HG02970 (cell line): Measurements from ENCODE around the gene JDP2.

Experiments used
- ATAC-seq: cut with Tn5 transposase; IDR thresholded peaks from one replicate; pipeline ENCODE4 v1.9.1; 2021; ENCODE audit warnings: mild to moderate bottlenecking, moderate library complexity, moderate number of reproducible peaks; ENCODE audit not compliant: unreplicated experiment, low FRiP score

Gene JDP2

GRCh38 chr14:75504411-75504810, 76.6 kb downstream of the JDP2 start:
- no peak for ATAC-seq

GRCh38 chr14:75506930-75507329, 79.1 kb downstream of the JDP2 start:
- no peak for ATAC-seq

GRCh38 chr14:75510547-75510946, 82.7 kb downstream of the JDP2 start:
- ATAC-seq = no peak

- no peak for ATAC-seq
Observed at GRCh38 chr14:75511201-75511600, 83.4 kb downstream of the JDP2 start.

GRCh38 chr14:75513911-75514672, 86.3 kb downstream of the JDP2 start:
- peak; percentile 42 for ATAC-seq

- peak; percentile 43 for ATAC-seq
Observed at GRCh38 chr14:75514673-75515628, 87.1 kb downstream of the JDP2 start.

GRCh38 chr14:75515629-75515996, 87.8 kb downstream of the JDP2 start:
- ATAC-seq = peak; percentile 36

GRCh38 chr14:75518625-75519024, 90.8 kb downstream of the JDP2 start:
- no peak for ATAC-seq

GRCh38 chr14:75519394-75519793, 91.6 kb downstream of the JDP2 start:
- no peak for ATAC-seq

- no peak for ATAC-seq
Observed at GRCh38 chr14:75519826-75520728, 92.3 kb downstream of the JDP2 start.

GRCh38 chr14:75520852-75521251, 93.0 kb downstream of the JDP2 start:
- ATAC-seq = no peak

- peak; percentile 21 for ATAC-seq
Observed at GRCh38 chr14:75521415-75522199, 93.8 kb downstream of the JDP2 start.

- peak; percentile 49 for ATAC-seq
Observed at GRCh38 chr14:75522224-75522982, 94.6 kb downstream of the JDP2 start, which contains the start of gene BATF. Gene BATF, plus strand, starts transcription at chr14:75522469. Its CDS starts 214 bp downstream, at chr14:75522683.

GRCh38 chr14:75522983-75523318, 95.1 kb downstream of the JDP2 start:
- no peak for ATAC-seq
